NAMALWA (cell line): ENCODE data around the gene INSYN1.
"Not testable (repeated sequence)": the region's sequence is repeated elsewhere in the genome, so short reads cannot be mapped to it uniquely, and the experiment has no call there.

Source experiments
- DNase-seq: peaks from one replicate; pipeline ENCODE4 v3.0.0-alpha.2; 2015; ENCODE audit warnings: low spot score

The INSYN1 gene, protein sequence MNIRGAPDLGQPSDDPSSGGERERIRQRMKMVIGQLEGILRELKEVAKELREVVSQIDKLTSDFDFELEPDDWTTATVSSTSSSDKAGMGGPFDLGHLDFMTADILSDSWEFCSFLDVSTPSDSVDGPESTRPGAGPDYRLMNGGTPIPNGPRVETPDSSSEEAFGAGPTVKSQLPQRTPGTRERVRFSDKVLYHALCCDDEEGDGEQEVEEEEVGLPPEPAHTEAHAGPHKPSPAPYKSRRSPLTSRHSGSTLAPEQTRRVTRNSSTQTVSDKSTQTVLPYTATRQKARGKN

GRCh38 chr15:73753250-73754130 is at the start of gene INSYN1:
TSS of gene INSYN1 (minus strand) at chr15:73753351. CDS start at chr15:73751130, 2,221 bp downstream.
- no peak for DNase-seq

DNA sequence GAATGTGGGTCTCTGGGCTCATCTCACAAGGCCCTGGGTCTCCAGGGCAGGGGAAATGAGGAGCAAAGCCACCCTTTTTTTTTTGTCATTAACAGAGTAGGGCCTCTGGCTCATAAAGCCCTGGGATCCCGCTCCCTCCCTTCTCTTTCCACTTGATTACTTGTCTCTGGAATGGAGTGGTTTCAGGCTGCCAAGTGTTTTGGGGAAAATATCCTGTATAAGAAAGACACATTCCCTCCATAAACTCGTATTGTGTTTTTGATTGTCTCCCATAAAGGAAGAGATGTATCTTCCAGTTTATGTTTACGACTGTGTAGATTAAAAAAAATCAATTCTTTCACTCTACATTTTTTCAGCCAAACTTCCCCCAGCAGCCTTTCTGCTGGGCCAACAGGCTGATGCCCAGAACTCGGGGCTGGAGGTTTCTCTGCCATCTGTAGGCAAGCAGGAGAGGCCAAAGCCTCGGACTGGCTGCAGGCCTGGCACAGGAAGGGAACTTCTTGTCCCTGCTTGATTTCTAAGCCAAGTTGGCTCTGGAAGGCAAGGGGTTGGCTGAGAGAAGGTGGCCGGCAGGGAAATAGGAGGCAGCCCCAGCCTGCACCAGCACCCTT is 49.4 kb upstream of the INSYN1 start:
- DNase-seq, result no peak

DNA sequence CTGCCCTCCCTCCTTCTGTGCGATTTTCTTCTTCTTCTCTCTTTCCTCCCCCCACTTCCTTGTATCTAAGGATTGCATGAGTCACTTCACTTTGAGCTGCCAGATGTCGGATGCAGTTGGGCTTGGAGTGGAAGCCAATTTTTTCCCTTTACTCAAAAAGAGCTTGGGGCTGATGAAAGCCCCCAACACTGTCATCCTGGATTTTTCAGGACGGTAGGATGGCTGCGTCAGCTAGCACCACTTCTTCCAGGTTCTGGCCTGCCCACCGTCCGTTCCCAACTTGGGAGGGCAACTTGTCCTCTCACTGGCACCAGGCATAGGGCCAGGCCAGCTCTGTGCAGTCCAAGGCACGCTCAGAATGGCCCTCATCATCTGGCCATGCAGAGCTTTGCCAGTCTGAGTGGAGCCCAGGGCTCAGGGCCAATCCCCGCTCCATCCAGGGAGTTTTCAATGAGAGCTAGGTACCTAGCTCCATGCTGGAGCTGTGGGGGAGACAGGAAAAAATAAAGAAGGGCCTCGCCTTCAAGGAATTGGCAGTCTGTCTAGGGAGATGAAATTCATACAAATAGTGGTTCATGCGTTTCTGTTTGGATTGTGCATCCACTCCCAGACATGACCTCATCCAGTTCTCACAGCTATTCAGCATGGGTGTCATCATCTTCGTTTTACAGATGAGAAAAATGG is 47.7 kb upstream of the INSYN1 start:
- DNase-seq, result no peak

GRCh38 chr15:73799466-73799865 is 46.3 kb upstream of the INSYN1 start:
- no peak for DNase-seq

DNA sequence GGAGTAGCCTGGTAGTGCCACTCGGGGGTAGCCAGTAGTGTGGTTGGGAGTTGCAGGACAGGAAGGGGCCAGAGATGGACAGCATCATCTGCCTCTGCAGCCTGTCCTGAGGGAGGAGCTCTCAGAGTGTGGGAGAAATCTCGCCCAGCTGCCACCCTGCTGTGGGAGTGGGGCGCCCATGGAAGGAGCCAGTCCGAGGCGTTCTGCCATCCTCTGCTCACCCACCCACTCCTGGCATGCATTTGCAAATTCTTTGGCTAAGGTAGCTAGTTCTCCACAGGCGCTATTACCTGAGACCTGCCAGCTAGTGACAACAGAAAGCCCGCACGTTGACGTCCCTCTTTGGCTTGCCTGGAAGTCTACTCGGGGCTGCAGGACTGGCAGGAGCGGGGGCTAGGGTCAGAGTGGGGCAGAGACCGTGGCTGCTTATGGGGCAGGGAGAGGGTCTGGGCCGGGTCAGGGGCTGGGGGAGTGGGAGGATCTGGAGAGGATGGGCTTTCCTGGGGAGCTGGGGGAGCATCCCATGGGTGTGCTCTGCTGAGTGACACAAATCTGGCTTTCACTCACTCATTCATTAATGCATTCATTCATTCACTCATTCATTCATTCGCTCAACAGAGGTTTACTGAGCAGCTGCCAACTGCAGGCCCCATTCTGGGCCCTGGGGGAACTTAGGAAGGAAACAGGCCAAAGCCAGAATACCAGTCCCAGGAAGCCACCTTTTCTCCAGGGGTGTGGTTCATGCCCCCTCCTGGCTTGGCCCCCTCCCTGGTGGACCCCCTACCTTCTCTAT is 44.4 kb upstream of the INSYN1 start:
- DNase-seq, result no peak

GRCh38 chr15:73796331-73796831 is 43.2 kb upstream of the INSYN1 start:
- DNase-seq, result no peak

- DNase-seq, result peak; percentile 11
These were observed 41.4 kb upstream of the INSYN1 start for GRCh38 chr15:73794443-73795133.

DNA sequence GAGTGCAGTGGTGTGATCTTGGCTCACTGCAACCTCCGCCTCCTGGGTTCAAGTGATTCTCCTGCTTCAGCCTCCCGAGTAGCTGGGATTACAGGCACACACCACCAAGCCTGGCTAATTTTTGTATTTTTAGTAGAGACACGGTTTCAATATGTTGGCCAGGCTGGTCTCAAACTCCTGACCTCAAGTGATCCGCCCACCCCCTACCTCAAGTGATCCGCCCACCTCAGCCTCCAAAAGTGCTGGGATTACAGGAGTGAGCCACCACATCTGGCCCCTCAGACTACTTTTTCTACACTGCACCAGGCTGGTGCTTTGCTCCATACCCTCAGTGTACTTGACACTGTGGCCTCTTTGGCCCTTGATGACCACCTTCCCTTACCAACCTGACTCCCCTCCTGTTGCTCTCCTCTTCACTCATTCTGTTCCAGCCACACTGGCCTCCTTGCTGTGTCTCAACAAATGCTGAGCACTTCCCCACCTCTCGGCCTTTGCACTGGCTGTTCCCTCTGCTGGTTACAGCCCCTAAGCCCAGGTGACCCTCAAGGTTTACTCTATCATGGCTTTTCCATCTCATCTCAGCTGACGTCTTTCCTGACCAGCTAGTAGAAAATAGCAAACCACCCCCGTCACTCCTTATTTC is 39.9 kb upstream of the INSYN1 start:
- not testable (repeated sequence) for DNase-seq

- peak; percentile 10 for DNase-seq
These were observed 39.3 kb upstream of the INSYN1 start for GRCh38 chr15:73792415-73792814.

DNA sequence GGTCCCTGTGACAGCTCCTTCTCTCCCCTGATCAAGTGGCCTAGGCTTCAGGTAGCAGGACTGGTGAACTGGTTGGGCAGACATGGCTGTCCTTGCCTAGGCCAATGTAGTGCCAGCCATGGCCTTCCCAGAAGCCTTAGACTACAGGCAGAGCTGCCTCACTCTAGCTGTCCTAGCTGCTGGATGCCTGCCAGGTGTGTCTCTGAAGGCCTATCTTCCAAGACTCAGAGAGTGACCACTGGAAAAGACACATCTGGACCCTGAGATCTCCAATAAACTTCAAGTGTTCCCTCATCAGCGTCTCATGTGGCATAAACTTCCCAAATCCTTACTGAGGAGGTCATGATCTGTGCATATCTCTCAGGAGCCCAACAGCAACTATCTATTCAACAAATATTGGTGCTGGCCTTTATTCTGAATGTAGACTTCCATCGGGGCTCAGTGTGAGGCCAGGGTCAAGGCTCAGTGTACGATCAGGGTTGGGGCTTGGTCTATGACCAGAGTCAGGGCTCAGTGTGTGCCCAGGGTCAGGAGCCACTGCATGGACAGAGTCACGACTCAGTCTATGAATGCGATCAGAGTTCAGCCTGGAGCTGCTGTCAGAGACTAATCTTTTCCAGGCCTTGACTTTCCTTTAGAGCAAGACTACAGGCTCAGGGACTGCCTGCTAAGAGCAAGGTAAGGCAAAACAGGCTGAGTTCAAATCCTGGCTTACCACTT is 36.5 kb upstream of the INSYN1 start:
- no peak for DNase-seq

- DNase-seq, result no peak
These were observed 34.5 kb upstream of the INSYN1 start for GRCh38 chr15:73787621-73788020.

DNA sequence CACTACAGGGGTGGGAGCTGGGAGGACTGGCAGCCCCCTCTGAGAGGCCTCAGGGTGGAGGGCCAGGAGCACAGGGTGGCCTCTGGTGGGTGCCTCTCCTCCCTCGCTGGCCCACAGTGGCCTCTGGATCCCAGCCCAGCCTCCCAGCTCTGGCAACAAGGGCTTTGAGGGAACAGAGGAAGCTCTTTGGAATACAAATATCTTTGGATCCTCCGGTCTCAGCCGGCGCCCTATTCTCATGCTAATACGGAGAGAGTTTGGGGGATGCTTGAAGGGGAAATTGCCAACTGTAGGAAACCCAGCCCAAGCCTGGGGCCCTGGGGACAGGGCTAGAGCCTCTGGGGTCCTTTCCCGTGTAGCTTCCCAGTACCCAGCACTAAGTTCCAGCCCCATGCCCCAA is 33.4 kb upstream of the INSYN1 start:
- no peak for DNase-seq

- not testable (repeated sequence) for DNase-seq
These were observed 32.3 kb upstream of the INSYN1 start for GRCh38 chr15:73785256-73786014.

DNA sequence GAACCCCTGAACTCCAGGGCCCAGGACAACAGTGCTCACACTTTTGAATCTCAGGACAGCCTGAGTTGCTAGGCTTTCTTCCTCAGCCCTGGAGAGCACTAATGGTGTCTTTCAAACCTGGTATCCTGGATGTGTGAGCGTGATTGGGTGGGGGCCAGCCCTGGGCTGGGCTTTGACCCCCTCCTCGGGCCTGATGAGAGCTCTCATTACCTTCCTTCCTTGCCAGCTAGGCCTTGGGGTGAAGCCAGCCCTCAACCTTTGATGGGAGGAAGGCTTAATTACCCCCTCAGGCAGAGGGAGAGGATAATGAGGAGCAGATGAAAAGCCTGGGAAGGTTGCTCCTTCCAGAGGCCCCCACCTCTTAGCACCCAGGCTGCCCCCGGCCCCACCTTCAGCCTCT is 31.1 kb upstream of the INSYN1 start:
- no peak for DNase-seq

DNA sequence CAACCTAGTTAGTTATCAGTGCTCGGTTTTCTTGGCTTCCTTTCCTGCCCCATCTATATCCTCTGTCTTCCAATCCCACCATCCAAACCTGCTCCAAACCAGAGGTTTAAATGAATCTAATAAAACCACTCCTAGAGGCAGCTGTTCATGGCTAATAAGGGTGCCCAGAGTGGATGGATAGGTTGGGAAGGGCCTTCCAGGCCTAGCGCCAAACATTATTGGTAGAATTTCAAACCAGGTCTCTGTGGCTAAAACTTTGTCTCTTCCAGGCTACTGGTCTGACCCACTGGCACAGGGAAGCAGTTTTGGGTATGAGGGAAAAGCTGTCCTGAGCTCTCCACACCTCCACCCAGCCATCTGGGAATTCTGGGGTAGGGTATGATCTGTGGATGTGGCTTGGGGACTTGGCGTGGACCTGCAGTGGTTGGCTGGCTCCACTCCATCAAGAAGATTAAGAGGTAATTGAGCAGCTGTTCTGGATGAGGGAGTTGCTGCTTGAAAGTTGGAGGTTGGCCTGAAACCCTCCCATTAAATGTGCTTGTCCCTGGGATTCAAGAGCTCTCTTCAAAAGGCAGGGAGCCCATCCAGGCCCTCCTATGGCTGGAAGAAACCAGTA is 29.3 kb upstream of the INSYN1 start:
- no peak for DNase-seq

DNA sequence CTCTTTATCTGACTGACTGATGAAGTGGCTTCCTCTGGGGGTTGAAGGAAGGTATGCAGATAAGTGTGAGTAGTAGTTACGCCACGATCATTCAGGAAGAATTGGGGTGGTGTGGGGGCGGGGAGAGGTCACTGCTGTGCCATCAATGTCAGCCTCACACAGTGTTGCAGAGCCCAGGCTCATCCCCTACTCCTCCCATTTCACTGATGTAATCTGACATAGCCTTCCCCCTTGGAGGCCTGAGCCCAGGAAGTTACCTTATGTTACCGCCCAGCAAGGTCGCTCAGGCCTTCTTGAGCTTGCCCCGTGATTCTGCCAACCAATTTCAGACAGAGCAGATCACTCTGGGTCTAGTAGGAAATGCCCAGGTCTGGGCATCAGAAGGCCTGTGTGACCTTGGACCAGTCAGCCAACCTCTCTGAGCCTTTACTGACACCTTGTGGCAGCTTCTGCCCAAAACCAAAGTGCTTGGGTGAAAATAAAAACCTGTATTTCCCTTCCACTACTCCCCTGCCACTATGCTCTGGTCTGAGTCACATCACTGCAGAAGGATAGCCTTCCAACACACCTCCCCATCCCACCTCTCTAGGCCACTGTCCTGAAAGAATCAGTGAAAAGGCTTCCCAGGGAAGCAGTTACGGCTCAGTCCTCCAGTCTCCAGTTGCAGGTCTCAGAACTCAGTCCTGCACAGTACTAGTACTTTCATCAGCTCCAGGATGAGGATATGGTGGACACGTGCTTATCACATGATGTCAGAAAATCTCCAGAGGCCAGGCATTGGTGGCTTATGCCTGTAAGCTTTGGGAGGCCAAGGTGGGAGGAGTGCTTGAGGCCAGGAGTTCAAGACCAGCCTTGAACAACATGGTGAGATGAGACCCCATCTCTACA is 28.1 kb upstream of the INSYN1 start:
- DNase-seq, result peak; percentile 43

DNA sequence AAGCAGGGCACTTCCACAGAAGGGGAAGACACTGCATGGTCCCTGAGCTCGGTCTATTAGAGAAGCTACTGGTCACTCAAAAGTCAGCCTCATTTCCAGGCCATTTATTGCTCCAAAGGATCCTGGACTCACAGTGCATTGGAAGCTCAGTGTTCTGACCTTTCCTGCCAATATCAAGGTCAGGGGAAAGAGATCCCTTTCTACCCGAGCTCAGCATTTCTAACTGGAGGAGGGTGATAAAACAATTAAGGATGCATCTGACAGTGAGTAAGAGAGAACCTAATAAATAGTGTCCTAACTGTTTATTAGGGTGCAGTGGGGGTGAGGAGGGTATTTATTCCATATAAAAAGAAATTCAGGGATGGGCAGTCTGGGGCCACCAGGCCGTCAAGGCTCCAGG is 26.8 kb upstream of the INSYN1 start:
- DNase-seq, result no peak
